ENCODE measurements around the gene MEGF11. TPM values are rescaled to one million over a fixed set of nuclear protein-coding genes. Genes with fewer than 3 reads are reported as not detected.

Gene MEGF11
- polyA plus RNA-seq, 2 of the 4 experiments (the other 2 are of a cell fraction): 0.25 to 0.31 TPM

- Histone ChIP-seq H3K27ac (no peak overlapping the region), H3K4me1 (peaks cover 30% of the 10 kb centered on the region), H3K4me3 (no peak overlapping the region), H3K9me3 (no peaks in the 10 kb centered on the region), H3K4me2 (no peak overlapping the region)
- 77% methylated on average over 4 of the region's 4 CpGs for WGBS (ENCODE audit: missing lambda C conversion rate)
- CTCF ChIA-PET: interaction anchor here (0.8 to 2.3 kb wide), 6 partner anchors 12 to 383 kb away, joined by 3 to 11 read pairs (median 3); partner anchors contain the start of gene RAB11A
- ATAC-seq (no peak), FAIRE-seq (no peak), DNase-seq (ENCODE audit: low read depth in 1 of 2, low spot score in 1 of 2) (no peak)
- POLR2A ChIA-PET: no interaction called here
- TF ChIP-seq POLR2A (IDR thresholded peaks at IDR 0.05; ENCODE audit: low read length) (no peak), TFCP2L1 (CRISPR knock-in tag; IDR thresholded peaks at IDR 0.05) (no peak), KDM1A (IDR thresholded peaks at IDR 0.05; ENCODE audit: low read depth) (no peak), HES2 (IDR thresholded peaks at IDR 0.05) (no peak), MAZ (IDR thresholded peaks at IDR 0.05; ENCODE audit: borderline replicate concordance, low read depth, low read length) (no peak), GATA3 (IDR thresholded peaks at IDR 0.05; ENCODE audit: borderline replicate concordance) (no peak), MAFK (IDR thresholded peaks at IDR 0.05; ENCODE audit: partially characterized antibody) (no peak), RAD21 (conservative IDR thresholded peaks at IDR 0.05 in 1 of 2, IDR thresholded peaks at IDR 0.05 in 1 of 2) (no peak), REST (IDR thresholded peaks at IDR 0.05) (no peak), NPAS2 (CRISPR knock-in tag; IDR thresholded peaks at IDR 0.05; ENCODE audit: borderline replicate concordance) (no peak), RFX5 (IDR thresholded peaks at IDR 0.05) (no peak), ZNF302 (CRISPR knock-in tag; IDR thresholded peaks at IDR 0.05) (no peak)
- TF ChIP-seq, protein P1, sequence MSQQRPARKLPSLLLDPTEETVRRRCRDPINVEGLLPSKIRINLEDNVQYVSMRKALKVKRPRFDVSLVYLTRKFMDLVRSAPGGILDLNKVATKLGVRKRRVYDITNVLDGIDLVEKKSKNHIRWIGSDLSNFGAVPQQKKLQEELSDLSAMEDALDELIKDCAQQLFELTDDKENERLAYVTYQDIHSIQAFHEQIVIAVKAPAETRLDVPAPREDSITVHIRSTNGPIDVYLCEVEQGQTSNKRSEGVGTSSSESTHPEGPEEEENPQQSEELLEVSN (IDR thresholded peaks at IDR 0.05; ENCODE audit: borderline replicate concordance, low read depth): no peak
Observed at GRCh38 chr15:65904301-65904700, 349.2 kb downstream of the MEGF11 start.

GRCh38 chr15:65903296-65904073 lies 350.1 kb downstream of the MEGF11 start:
- Histone ChIP-seq H3K27ac (peak overlapping the region in 1 of 2 experiments; percentile 69; a peak in 4 of 6 replicates), H3K9me3 (no peaks in the 10 kb centered on the region), H3K4me2 (peak overlapping the region; percentile 44), H3K4me1 (peaks cover 30% of the 10 kb centered on the region), H3K4me3 (no peak overlapping the region)
- no peak for TF ChIP-seq RARB (CRISPR knock-in tag; IDR thresholded peaks at IDR 0.05)
- TF ChIP-seq CTCF (IDR thresholded peaks at IDR 0.05): no peak
- TF ChIP-seq RAD21 (conservative IDR thresholded peaks at IDR 0.05 in 1 of 2, IDR thresholded peaks at IDR 0.05 in 1 of 2): no peak
- TF ChIP-seq NPAS2 (CRISPR knock-in tag; IDR thresholded peaks at IDR 0.05; ENCODE audit: borderline replicate concordance): no peak
- no peak for TF ChIP-seq HOXB5 (CRISPR knock-in tag; IDR thresholded peaks at IDR 0.05)
- no peak for TF ChIP-seq EHMT2 (IDR thresholded peaks at IDR 0.05; ENCODE audit: low read depth)
- no peak for TF ChIP-seq RNF2 (IDR thresholded peaks at IDR 0.05; ENCODE audit: borderline replicate concordance, low read depth)
- TF ChIP-seq HOXB13 (CRISPR knock-in tag; IDR thresholded peaks at IDR 0.05; ENCODE audit: low read depth): no peak
- TF ChIP-seq, protein P2, sequence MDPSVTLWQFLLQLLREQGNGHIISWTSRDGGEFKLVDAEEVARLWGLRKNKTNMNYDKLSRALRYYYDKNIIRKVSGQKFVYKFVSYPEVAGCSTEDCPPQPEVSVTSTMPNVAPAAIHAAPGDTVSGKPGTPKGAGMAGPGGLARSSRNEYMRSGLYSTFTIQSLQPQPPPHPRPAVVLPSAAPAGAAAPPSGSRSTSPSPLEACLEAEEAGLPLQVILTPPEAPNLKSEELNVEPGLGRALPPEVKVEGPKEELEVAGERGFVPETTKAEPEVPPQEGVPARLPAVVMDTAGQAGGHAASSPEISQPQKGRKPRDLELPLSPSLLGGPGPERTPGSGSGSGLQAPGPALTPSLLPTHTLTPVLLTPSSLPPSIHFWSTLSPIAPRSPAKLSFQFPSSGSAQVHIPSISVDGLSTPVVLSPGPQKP (IDR thresholded peaks at IDR 0.05; ENCODE audit: low read depth, low read length): no peak
- TF ChIP-seq, protein P3, sequence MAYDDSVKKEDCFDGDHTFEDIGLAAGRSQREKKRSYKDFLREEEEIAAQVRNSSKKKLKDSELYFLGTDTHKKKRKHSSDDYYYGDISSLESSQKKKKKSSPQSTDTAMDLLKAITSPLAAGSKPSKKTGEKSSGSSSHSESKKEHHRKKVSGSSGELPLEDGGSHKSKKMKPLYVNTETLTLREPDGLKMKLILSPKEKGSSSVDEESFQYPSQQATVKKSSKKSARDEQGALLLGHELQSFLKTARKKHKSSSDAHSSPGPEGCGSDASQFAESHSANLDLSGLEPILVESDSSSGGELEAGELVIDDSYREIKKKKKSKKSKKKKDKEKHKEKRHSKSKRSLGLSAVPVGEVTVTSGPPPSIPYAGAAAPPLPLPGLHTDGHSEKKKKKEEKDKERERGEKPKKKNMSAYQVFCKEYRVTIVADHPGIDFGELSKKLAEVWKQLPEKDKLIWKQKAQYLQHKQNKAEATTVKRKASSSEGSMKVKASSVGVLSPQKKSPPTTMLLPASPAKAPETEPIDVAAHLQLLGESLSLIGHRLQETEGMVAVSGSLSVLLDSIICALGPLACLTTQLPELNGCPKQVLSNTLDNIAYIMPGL (CRISPR knock-in tag; IDR thresholded peaks at IDR 0.05; ENCODE audit: borderline replicate concordance): no peak
- no peak for TF ChIP-seq ZNF302 (CRISPR knock-in tag; IDR thresholded peaks at IDR 0.05)
- DNase-seq (ENCODE audit: low read depth in 1 of 2, low spot score in 1 of 2) (no peak), ATAC-seq (peak in 1 of 2 experiments; percentile 51; a peak in 3 of 6 replicates), FAIRE-seq (no peak)
- 73% methylated on average over 6 of the region's 6 CpGs for WGBS (ENCODE audit: missing lambda C conversion rate)
- ChIA-PET POLR2A (interaction anchor here (2.3 kb wide), 1 partner anchor 34 kb away, joined by 12 read pairs; the partner anchor contains the start of gene RAB11A), CTCF (interaction anchor here (1.0 to 2.3 kb wide), 3 partner anchors 13 to 34 kb away, joined by 3 to 11 read pairs (median 6); partner anchors contain the start of gene RAB11A)
